ENCODE measurements around the gene PRPH.
"Not testable (repeated sequence)": the region's sequence is repeated elsewhere in the genome, so short reads cannot be mapped to it uniquely, and the experiment has no call there.

PRPH gene

DNA sequence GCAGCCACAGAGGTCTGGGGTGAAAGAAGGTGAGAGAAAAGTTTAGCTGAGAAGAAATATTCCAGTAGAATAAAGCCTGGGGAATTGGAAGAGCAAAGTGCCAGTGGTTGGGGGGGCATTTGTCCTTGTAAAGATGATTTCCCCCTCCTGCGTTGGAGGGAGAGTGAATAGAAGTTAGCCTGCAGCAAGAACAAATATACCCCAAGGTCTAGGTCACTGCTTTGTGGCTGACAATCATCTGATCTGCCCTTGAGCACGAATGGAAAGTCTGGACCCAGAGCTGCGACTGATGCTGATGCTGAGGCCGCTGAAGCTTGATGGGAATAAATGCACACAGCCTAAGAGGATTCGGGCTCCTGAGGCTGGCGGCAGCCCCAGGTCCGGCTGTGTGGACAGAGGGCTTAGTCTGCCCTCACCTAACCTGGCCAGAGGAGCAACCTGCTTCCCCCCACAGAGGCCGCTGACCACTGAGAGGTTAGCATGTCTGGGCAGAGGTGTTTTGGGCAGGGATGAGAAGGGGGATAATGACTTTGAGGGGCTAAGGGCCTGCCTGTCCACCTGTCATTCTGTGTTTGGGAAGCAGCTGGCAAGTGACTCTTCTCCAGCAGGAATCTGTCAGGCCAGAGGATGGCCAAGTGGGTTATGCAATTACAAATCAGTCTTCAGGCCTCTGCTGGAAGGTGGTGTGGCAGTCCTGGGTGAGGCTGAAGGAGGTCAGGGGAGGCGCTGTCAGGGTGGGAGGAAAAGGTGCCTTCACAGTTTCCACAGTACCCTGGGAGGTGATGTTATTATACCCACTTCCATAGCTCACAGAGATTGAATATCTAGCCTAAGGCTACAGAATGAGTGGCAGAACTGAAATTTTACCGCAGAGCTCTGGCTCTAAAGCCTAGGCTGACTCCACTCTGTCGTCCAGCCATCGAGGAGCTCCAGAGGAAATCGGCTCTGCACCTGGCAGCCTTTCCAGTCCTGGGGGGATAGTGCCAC, 18.4 kb upstream of the PRPH start:
- DNase-seq (ENCODE audit: low read depth) = no peak

DNA sequence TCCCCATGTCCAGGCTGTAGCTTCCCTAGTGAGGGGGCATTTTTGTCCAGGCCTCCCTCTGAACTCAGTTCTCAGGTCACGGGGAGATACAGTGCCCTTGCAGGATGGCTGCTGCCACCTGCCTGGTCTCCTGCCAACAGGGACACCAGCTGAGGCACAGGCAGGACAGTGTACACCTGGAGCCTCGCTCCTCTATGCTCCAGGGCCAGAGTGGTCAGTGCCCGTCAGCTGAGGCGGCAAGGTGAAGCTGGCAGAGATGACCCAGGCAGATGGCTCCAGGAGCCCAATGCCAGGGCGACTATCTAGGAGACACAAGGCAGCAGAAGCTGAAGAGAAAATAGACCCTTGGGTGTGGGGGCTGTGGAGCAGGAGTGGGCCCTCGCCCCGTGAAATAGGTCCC, 17.5 kb upstream of the PRPH start:
- no peak for DNase-seq (ENCODE audit: low read depth)

DNA sequence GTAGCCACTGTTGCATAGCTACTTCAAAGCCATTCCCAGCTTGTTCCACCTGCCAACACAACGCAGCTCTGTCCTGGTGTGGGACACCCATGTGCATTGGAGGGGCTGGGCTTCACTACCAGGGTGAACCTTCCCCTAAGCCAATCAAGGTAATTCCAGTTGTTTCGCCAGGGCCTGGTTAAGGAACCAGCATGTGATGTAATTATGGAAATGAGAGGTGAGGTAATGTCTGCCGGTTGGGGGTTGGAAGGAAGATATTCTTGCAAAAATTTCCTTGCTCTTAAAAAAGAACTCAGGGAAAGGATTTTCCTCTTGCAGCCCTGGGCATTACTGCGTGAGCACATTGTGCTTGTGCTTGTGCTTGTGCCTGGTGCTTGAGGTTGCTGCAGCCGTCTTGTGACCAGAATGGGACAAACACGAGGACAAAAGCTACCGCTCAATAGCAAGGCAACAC, 15.2 kb upstream of the PRPH start:
- no peak for DNase-seq (ENCODE audit: low read depth)

DNA sequence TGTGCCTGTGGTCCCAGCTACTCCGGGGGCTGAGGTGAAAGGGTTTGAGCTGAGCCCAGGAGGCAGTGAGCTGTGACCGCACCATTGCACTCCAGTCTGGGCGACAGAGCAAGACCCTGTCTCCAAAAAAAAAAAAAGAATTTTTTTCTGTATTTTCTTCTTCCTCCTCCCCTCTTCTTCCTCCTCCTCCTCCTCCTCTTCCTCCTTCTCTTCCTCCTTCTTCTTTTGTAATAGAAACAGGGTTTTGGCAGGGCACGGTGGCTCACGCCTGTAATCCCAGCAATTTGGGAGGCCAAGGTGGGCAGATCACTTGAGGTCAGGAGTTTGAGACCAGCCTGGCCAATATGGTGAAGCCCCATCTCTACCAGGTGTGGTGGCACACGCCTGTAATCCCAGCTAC, 14.4 kb upstream of the PRPH start:
- DNase-seq (ENCODE audit: low read depth) = not testable (repeated sequence)

DNA sequence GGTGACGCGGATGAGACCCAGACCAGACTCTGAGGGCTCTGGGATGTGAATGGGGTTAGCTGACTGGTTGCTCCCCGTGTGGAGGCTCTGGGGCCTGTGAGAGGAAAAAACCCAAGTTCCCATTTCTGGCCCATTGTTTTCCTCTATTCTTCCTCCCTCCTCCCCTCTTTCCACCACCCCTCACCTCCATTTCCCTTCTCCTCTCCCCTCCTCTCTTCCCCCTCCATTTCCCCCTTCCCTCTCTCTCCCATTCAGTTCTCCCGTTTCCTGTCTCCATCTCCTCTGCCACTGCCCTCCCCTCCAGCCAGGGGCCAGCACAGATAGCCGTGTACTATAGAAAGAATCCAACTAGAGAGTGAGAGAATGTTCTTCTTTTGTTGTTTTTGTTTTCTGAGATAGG, 12.6 kb upstream of the PRPH start:
- no peak for DNase-seq (ENCODE audit: low read depth)

DNA sequence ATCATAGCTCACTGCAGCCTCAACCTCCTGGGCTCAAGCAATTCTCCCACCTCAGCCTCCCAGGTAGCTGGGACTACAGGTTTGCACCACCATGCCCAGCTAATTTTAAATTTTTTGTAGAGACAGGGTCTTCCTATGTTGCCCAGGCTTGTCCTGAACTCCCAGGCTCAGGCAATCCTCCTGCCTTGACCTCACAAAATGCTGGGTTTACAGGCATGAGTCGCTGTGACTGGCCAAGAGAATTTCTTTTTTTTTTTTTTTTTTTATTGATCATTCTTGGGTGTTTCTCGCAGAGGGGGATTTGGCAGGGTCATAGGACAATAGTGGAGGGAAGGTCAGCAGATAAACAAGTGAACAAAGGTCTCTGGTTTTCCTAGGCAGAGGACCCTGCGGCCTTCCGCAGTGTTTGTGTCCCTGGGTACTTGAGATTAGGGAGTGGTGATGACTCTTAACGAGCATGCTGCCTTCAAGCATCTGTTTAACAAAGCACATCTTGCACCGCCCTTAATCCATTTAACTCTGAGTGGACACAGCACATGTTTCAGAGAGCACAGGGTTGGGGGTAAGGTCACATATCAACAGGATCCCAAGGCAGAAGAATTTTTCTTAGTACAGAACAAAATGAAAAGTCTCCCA, 12.1 kb upstream of the PRPH start:
- not testable (repeated sequence) for DNase-seq (ENCODE audit: low read depth)

DNA sequence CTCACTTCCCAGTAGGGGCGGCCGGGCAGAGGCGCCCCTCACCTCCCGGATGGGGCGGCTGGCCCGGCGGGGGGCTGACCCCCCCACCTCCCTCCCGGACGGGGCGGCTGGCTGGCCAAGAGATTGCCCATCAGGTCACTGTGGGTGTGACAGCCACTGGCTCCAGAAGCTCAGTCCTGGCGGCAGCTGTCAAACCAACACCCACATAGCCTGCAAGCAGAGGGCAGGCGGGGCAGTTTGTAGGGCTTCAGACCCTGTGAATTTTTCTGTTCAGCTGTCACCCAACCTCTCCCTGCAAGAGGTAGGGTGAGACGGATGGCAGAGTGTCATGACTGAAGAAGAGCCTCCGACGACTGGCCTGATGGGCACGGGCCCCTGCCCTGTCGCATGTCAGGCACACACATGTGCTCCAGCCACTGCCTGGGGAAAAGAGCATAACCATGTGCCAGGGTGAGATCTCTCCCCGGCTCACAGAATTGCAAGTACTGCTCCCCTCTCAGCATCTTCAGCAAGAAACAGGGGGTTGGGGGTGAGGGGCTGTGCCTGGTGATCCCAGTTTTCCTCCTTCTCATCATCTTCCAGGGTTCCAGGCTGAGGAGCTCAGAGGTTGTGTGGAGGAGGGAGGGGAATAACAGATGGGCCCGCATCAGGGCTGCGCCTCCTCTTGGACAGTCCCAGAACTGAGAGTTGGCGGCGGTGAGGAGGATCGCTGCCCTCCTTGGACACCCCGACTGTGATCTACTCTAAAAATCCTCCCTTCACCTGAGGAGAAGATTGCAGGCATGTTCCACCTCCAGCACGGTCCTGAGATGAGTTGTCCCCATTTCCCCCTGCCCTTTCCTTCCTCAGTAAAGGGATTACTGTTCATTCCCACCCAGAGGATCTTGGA, 11.2 kb upstream of the PRPH start:
- no peak for DNase-seq (ENCODE audit: low read depth)

DNA sequence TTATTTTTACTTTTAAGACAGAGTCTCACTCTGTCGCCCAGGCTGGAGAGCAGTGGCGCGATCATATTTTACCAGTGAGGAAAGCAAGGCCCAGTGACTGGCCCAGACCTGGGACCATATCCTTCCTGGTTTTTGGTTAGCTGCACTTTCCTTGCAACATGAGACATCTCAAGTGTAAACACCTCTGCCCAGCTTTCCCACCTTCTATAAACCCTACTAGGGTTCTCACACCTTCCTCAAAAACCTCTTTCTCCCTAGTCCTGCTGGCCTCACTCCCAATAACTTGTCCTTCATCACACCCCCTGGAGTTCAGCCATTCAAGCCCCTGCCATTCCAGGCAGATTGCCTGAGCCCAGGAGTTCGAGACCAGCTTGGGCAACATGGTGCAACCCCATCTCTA, 10.3 kb upstream of the PRPH start:
- DNase-seq (ENCODE audit: low read depth) = no peak

DNA sequence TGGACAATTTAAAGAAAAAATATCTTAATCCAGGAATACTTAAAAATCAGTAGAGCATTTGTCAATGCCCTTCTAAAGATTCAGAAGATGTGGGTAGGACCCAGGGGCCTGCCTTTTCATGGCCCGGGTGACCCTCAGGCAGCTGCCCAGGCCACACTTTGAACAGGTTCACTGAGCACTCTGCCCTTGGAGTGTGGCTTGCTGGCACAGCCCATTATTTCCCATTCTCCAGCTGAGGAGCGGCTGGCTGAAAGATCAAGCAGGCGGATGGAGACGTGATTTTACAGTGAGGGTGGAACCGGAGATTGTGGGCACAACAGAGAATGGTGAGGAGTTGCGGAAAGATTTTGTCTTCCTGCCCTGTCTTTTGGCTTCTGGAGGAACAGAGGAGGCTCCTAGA, 7.1 kb upstream of the PRPH start:
- DNase-seq (ENCODE audit: low read depth) = no peak

DNA sequence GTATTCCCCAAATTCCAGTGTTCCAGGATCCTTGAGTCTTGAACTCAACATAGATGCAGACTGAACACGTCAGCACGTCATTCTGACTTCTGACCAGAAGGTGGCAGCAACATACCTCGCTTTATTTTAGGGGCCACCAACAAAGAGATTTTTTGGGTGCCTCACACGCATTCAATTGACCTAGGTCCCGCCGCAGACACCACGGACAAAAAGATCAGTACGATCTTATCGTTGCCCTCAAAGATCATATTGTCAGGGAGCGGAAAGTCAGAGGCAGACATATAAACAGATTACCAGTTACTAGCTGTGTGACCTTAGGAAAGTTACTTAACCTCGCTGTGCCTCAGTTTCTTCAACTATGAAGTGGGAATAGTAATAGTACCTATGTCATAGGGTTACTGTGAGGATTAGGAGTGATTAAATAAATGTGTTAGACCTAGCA, 6.5 kb upstream of the PRPH start:
- peak; percentile 40 for DNase-seq (ENCODE audit: low read depth)

DNA sequence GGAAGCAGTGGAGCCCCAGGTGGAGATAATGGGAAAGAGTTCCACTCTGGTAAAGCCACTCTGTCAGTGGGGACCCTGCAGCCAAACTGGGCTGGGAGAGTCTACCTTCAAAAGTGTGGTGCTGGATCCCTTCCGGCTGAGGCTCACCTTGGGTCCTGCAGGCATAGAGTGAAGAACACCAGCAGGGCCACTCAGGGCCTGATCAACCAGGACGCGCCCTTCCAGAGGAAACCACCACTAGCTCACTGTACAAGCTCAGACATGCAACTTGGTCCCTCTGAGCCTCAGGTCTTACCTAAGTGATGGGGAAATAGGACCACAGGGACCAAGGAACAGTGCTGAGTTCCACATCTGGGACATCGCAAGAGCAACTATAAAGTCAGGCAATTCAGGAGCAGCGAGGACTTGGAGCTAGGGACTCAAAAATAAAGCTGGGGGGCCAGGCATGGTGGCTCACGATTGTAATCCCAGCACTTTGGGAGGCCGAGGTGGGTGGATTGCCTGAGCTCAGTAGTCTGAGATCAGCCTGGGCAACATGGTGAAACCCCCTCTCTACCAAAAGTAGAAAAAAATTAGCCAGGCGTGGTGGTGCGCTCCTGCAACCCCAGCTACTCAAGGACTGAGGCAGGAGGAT, 5.9 kb upstream of the PRPH start:
- no peak for DNase-seq (ENCODE audit: low read depth)

DNA sequence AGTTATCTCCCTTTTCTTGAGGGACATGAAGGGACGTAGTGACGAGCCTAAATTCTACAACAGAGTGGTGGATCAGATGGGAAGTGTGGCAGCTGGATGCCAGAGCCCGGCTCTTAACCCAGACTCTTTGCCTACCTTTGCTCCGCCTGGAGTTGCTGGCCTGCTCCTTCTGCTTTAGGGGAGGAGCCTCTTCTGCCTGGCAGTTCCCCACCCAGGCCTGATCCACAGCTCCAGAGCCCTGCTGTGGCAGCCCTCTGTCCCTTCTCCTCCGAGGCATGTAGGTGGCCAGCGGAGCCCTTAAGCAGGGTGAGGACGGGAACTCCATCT, 2.3 kb upstream of the PRPH start:
- no peak for DNase-seq (ENCODE audit: low read depth)

DNA sequence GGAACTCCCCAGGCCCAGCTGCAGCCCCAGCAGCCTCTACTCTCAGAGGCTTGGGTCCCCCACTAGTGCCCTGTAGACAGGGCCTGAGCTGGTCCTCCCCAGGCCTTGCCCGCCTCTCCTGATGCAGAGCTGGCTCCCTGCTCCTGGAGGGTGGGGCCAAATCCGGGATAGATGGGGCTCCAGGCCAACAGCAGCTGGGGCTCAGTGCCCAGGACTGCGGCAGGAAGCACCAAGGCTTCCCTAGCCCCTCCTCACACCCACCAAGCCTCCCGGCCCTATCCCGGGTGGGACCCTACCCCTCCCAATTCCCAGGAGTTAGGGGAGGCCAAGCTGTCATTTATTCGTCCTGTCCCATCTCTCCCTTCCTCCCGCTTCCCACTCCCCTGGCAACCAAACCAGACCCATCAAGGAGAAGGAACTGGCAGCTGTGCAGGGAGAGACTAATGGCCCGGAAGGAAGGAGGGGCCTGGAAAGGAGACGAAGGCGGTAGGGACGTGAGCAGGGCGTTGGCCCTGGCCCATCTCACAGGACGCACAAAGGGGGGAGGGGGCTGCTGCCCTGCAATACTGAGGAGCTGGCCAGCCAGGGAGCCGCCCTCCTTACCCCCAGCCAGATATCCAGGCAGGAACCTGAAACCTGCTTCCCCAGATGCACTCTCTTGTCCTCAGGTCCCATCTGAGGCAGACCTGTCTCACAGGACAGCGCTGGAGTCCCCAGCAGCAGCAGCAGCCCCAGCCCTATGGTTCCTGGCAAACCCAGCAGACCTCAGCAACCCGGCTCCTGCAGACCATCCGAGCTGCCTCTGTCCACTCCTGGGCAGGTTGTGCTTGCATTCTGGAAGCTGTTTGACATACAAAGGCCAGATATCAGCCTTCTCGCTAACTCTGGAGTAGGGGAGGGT, 1.6 kb upstream of the PRPH start:
- no peak for DNase-seq (ENCODE audit: low read depth)

DNA sequence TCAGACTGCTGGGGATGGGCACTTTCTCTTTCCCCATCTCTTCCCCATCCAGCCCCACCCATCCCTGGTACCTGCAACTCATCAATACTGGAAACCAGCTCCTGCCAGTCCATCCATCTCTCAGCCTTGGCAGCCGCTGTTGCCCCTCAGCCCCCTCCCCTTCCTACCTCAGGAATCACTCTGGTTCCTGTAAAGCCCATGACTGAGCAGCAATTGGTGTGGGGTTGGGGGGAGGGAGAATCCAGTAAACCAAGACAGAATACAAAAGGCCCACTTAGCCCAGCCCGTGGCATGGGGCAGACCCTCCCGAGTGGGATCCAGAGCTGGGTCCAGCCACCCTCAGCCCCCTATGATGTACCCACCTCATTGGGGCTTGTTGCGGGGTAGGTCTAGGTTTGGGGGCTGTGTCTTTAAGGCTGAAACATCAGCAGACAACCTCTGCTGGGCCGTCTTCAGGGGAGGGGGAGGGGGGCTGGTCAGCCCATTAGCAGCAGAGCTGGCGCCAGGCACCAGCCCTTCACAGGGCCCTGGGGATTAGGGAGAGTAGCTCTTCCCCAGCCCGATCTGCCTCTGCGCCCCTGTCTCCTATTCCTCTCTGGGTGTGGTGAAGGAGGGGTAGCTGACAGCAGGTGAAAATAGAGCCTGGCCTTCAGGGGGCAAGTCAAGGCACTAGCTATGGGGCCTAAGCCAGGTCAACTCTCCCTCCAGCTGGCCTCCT, 702 bp upstream of the PRPH start:
- DNase-seq (ENCODE audit: low read depth) = no peak

DNA sequence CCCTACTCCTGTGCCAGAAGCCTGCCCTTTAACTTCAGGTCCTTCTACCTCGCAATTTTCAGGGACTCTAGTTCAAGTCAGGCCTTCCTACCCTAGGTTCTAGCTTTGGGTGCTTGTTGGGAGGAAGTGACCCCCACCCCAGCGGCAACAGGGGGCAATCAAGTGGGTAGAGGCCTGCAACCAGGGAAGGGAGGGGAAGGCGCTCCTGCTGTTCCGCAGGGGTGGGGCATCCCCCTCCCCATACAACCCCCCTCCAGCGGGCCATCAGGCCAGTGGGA, 204 bp upstream of the PRPH start:
- no peak for DNase-seq (ENCODE audit: low read depth)

DNA sequence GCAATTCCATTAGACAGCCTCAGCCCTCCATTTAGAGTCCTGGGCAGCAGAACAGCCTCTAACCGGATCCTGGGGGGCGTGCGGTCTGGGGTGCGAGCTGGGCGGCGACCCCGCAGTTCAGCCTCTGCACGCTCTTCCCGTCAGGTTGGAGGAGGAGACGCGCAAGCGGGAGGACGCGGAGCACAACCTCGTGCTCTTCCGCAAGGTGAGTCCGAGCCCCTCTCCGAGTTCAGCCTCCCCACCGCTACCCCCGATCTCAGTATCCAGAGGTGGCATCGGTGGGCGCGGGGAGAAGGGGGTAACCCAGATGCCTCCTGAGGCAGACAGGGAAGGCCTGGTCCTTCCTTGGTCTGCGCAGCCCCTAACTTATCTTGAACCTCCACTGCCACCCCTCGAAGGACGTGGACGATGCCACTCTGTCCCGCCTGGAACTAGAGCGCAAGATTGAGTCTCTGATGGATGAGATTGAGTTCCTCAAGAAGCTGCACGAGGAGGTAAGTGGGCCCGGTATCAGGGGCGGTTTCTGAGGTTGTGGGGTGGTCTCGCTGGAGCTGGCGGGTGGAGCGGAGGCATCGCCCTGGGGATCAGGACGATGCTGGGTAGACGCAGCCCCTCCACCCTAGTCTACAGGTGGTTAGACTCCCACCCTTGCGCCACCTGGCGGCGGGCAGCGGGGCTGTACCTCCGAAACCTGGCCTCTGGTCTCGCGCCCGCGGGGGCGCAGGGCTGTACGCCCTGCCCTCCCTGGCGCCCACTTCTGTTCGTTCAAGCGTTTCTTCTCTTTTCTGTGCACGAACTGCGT, 1.3 kb downstream of the PRPH start:
- DNase-seq (ENCODE audit: low read depth) = peak; percentile 47

DNA sequence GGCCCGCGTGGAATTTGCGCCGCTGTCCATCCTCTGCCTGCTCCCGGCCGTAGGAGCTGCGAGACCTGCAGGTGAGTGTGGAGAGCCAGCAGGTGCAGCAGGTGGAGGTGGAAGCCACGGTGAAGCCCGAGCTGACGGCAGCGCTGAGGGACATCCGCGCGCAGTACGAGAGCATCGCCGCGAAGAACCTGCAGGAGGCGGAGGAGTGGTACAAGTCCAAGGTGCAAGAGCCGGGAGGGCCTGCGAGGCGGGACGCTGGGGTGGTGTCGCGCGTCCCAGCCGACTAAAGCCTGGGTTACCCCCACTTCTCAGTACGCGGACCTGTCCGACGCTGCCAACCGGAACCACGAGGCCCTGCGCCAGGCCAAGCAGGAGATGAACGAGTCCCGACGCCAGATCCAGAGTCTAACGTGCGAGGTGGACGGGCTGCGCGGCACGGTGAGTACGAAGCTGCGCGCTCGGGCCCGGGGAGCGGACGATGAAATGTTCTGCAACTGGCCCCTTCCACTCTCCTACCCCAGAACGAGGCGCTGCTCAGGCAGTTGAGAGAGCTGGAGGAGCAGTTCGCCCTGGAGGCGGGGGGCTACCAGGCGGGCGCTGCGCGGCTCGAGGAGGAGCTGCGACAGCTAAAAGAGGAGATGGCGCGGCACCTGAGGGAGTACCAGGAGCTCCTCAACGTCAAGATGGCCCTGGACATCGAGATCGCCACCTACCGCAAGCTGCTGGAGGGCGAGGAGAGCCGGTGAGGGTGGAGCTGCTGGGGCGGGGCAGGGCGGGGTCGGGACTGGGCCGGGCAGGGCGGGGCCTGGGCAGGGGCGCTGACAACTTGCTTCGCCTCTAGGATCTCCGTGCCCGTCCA, 2.1 kb downstream of the PRPH start:
- no peak for DNase-seq (ENCODE audit: low read depth)

DNA sequence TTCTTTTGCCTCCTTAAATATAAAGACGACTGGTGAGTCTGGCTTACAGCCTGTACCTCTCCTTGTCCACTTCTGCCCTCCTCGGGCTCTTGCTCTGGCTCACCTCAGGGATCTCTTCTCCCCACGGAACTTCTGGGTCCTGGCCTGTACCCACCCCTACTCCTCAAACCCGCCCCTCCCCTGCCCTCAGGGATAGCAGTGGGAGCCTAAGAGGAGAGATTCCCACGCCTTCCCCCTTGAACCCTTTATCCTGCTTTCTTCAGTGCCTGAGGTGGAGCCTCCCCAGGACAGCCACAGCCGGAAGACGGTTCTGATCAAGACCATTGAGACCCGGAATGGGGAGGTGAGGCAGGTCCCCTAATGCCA, 2.7 kb downstream of the PRPH start:
- DNase-seq (ENCODE audit: low read depth) = no peak

DNA sequence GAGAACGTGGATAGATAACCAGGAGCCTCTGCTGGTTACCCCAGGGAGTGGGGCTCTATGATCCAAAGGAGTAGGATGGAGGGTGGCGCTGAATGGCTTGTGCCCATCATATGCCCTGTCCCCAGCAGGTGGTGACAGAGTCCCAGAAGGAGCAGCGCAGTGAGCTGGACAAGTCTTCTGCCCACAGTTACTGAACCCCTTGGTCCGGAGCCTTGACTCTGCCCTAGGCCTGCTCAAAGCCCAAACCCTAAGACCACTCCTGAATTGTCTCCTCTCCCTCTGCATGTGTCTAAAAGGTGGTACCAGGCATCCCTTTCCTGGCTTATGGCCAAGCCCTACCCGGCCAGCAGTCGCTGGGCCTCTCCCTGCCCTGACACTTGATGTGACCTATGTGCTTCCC, 3.2 kb downstream of the PRPH start:
- DNase-seq (ENCODE audit: low read depth) = no peak
